ENCODE results near the gene CDC27.
"Not testable (repeated sequence)": the region's sequence is repeated elsewhere in the genome, so short reads cannot be mapped to it uniquely, and the experiment has no call there.

CDC27 gene

GRCh38 chr17:47165137-47165536 lies 24.0 kb downstream of the CDC27 start:
- H3K4me3 ChIP-seq (ENCODE audit: low read depth, low read length): no peak overlapping the region
- peak; percentile 18 for DNase-seq (ENCODE audit: low read depth)
- TF ChIP-seq CTCF (IDR thresholded peaks at IDR 0.05; ENCODE audit: control insufficient read depth, extremely low read depth, insufficient read depth): no peak

- H3K4me3 ChIP-seq (ENCODE audit: low read depth, low read length): no peak overlapping the region
- no peak for TF ChIP-seq CTCF (IDR thresholded peaks at IDR 0.05; ENCODE audit: control insufficient read depth, extremely low read depth, insufficient read depth)
- no peak for DNase-seq (ENCODE audit: low read depth)
Measured at GRCh38 chr17:47164263-47164662, 24.8 kb downstream of the CDC27 start.

GRCh38 chr17:47162013-47162622 lies 27.0 kb downstream of the CDC27 start:
- DNase-seq (ENCODE audit: low read depth): no peak
- TF ChIP-seq CTCF (IDR thresholded peaks at IDR 0.05; ENCODE audit: control insufficient read depth, extremely low read depth, insufficient read depth): no peak
- H3K4me3 ChIP-seq (ENCODE audit: low read depth, low read length): no peak overlapping the region

- H3K4me3 ChIP-seq (ENCODE audit: low read depth, low read length): no peak overlapping the region
- TF ChIP-seq CTCF (IDR thresholded peaks at IDR 0.05; ENCODE audit: control insufficient read depth, extremely low read depth, insufficient read depth): no peak
- DNase-seq (ENCODE audit: low read depth): no peak
Measured at GRCh38 chr17:47159315-47159714, 29.8 kb downstream of the CDC27 start.

GRCh38 chr17:47145351-47145750 lies 43.7 kb downstream of the CDC27 start:
- no peak for DNase-seq (ENCODE audit: low read depth)
- no peak for TF ChIP-seq CTCF (IDR thresholded peaks at IDR 0.05; ENCODE audit: control insufficient read depth, extremely low read depth, insufficient read depth)

GRCh38 chr17:47135235-47135634 lies 53.9 kb downstream of the CDC27 start:
- H3K4me3 ChIP-seq (ENCODE audit: low read depth, low read length): no peak overlapping the region
- DNase-seq (ENCODE audit: low read depth): no peak
- no peak for TF ChIP-seq CTCF (IDR thresholded peaks at IDR 0.05; ENCODE audit: control insufficient read depth, extremely low read depth, insufficient read depth)

More at GRCh38 chr17:47145351-47145750, 43.7 kb downstream of the CDC27 start:
- no peak overlapping the region for H3K4me3 ChIP-seq (ENCODE audit: low read depth, low read length)

- not testable (repeated sequence) for H3K4me3 ChIP-seq (ENCODE audit: low read depth, low read length); DNase-seq (ENCODE audit: low read depth)
Measured at GRCh38 chr17:47134354-47134753, 54.7 kb downstream of the CDC27 start.
